PC-9 (cell line): ENCODE measurements around the gene NAV3. TPM values are rescaled to one million over a fixed set of nuclear protein-coding genes. Genes with fewer than 3 reads are reported as not detected.
A peak's percentile ranks its signal among the peaks of the same experiment; 100 is the strongest.
"Not testable (repeated sequence)": the region's sequence is repeated elsewhere in the genome, so short reads cannot be mapped to it uniquely, and the experiment has no call there.

ENCODE experiments used
- BruUV-seq: library from RNA; stranded (reverse); fragments of 400-500 nt; replicated peaks from 2 replicates; lab custom pipeline; 2021; lab: Mats Ljungman, UMichigan
- CTCF ChIA-PET: fragments of 300-600 bp; sonication (Branson Sonifier 250); formaldehyde crosslinking; loops from one replicate; lab custom pipeline; 2022; ENCODE audit warnings: antibody characterized with exemption; lab: Charles Lee
- POLR2A ChIA-PET: fragments of 300-600 bp; sonication (Branson Sonifier 250); formaldehyde crosslinking; loops from one replicate; lab custom pipeline; 2022; ENCODE audit warnings: antibody characterized with exemption; ENCODE audit not compliant: unreplicated experiment; lab: Charles Lee
- DNase-seq, 2 experiments: peaks; one replicate each; pipeline versions ENCODE4 v3.0.0 to v3.0.0-alpha.2; 2015 to 2022; ENCODE audit warnings: mixed read lengths in 1 of 2
- H2AFZ ChIP-seq: fragments of 200-600 bp; sonication (generic); 2 replicates; pipeline ENCODE4 v1.8.1; 2017; ENCODE audit warnings: antibody characterized with exemption
- H3F3A ChIP-seq: fragments of 200-600 bp; sonication (generic); 2 replicates; pipeline ENCODE4 v1.8.1; 2017; ENCODE audit warnings: antibody characterized with exemption, mild to moderate bottlenecking, low read depth; ENCODE audit not compliant: insufficient read depth
- H3K27ac ChIP-seq: fragments of 200-600 bp; sonication (generic); 2 replicates; pipeline ENCODE4 v1.6.1; 2016; ENCODE audit warnings: mixed run types
- H3K27me3 ChIP-seq: fragments of 200-600 bp; sonication (generic); 2 replicates; pipeline ENCODE4 v1.6.1; 2016; ENCODE audit warnings: low read depth, mixed run types; ENCODE audit not compliant: insufficient read depth
- H3K36me3 ChIP-seq: fragments of 200-600 bp; sonication (generic); 2 replicates; pipeline ENCODE4 v1.6.1; 2016; ENCODE audit warnings: low read depth, mixed run types
- H3K4me1 ChIP-seq: fragments of 200-600 bp; sonication (generic); replicated peaks from 2 replicates; pipeline ENCODE4 v1.6.1; 2016; ENCODE audit warnings: mixed run types; ENCODE audit not compliant: insufficient read depth
- H3K4me2 ChIP-seq: fragments of 200-600 bp; sonication (generic); 2 replicates; pipeline ENCODE4 v1.6.1; 2017; ENCODE audit warnings: mixed run types
- H3K4me3 ChIP-seq: fragments of 200-600 bp; sonication (generic); 2 replicates; pipeline ENCODE4 v1.6.1; 2016; ENCODE audit warnings: mixed run types
- H3K79me2 ChIP-seq: fragments of 200-600 bp; sonication (generic); 2 replicates; pipeline ENCODE4 v1.6.1; 2017; ENCODE audit warnings: low read depth, mixed run types
- H3K9me2 ChIP-seq: fragments of 200-600 bp; sonication (generic); 2 replicates; pipeline ENCODE4 v1.8.1; 2017; ENCODE audit warnings: mild to moderate bottlenecking; ENCODE audit not compliant: insufficient read depth
- H3K9me3 ChIP-seq: fragments of 200-600 bp; sonication (generic); 2 replicates; pipeline ENCODE4 v1.8.1; 2016; ENCODE audit warnings: low read depth; ENCODE audit not compliant: insufficient read depth
- H4K20me1 ChIP-seq: fragments of 200-600 bp; sonication (generic); 2 replicates; pipeline ENCODE4 v1.8.1; 2017; ENCODE audit not compliant: insufficient read depth
- CTCF ChIP-seq: fragments of 200-600 bp; sonication (generic); conservative IDR thresholded peaks from 2 replicates; pipeline ENCODE4 v1.6.1; 2017; ENCODE audit warnings: mixed run types, antibody characterized with exemption, mild to moderate bottlenecking, moderate library complexity
- EZH2 ChIP-seq: fragments of 200-600 bp; sonication (generic); IDR thresholded peaks from 2 replicates; pipeline ENCODE4 v1.8.0; 2017; ENCODE audit warnings: antibody characterized with exemption, low read depth
- intact Hi-C: fragments of 100-400 bp; cut with micrococcal nuclease; formaldehyde crosslinking; loops from one replicate; pipeline ENCODE4 v1.10.0; 2022; ENCODE audit not compliant: unreplicated experiment
- total RNA-seq: library from RNA; stranded (reverse); gene quantifications from 2 replicates; pipeline ENCODE4 v1.2.3, GENCODE V29; 2021

Gene NAV3
- total RNA-seq, 1 experiment from 2014 or later, result 13.6 TPM

DNA sequence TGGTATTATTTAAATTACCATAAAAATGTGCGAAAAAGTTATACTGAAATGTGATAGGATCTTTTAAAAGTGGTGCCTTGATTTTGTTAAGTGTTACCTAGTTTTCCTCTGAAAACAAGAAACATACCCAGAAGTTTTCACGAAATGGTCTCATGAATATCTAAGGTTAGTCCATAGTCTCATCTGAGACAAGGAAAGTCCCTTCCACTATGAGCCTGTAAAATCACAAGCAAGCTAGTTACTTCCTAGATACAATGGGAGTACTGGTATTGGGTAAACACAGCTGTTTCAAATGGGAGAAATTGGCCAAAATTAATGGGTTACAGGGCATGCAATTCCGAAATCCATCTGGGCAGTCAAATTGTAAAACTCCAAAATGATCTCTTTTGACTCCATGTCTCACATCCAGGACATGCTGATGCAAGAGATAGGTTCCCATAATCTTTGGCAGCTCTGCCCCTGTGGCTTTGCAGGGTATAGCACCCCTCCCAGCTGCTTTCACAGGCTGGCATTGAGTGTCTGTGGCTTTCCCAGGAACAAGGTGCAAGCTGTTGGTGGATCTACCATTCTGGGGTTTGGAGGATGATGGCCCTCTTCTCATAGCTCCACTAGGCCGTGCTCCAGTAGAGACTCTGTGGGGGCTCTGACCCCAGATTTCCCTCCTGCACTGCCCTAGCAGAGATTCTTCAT is 271.4 kb downstream of the NAV3 start:
- no TSS peak for BruUV-seq
- Histone ChIP-seq H3K9me3 (no peaks in the 10 kb centered on the region), H2AFZ (no peak overlapping the region), H4K20me1 (no peaks in the 10 kb centered on the region), H3K27ac (0 out of 2 replicates have a peak overlapping the region, but pooled peaks have one; percentile 22), H3K4me3 (no peak overlapping the region), H3K4me1 (peaks cover 23% of the 10 kb centered on the region), H3K4me2 (peak overlapping the region; percentile 60), H3K27me3 (no peaks in the 10 kb centered on the region), H3F3A (peaks cover 15% of the 10 kb centered on the region; the same call in 1 of the 2 replicates), H3K79me2 (no peaks in the 10 kb centered on the region), H3K36me3 (no peaks in the 10 kb centered on the region), H3K9me2 (no peaks in the 10 kb centered on the region)
- TF ChIP-seq EZH2, result no peak
- TF ChIP-seq CTCF, result 0 out of 2 replicates have a peak, but pooled peaks have one; percentile 26
- ChIA-PET CTCF (no interaction called here), POLR2A (no interaction called here)
- intact Hi-C loops, result no loop called here
- no peak for DNase-seq

DNA sequence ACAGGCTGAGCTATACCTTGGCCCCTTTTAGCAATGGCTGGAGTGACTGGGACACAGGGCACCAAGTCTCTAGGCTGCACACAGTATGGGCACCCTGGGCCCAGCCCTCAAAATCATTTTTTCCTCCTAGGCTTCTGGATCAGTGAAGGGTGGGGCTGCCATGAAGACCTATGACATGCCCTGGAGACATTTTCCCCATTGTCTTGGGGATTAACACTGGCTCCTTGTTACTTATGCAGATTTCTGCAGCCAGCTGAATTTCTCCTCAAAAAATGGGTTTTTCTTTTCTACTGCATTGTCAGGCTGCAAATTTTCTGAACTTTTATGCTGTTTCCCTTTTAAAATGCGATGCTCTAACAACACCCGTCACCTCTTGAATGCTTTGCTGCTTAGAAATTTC is 272.1 kb downstream of the NAV3 start:
- BruUV-seq, intact Hi-C loops, CTCF ChIA-PET, H3K9me2 ChIP-seq, H4K20me1 ChIP-seq, DNase-seq, H3K27me3 ChIP-seq, H3K9me3 ChIP-seq, H3K4me3 ChIP-seq, H3K79me2 ChIP-seq, POLR2A ChIA-PET, H3K36me3 ChIP-seq, H2AFZ ChIP-seq, H3K4me2 ChIP-seq, H3K27ac ChIP-seq: not testable (repeated sequence)
- Histone ChIP-seq H3K4me1 (peaks cover 23% of the 10 kb centered on the region), H3F3A (peaks cover 15% of the 10 kb centered on the region; the same call in 1 of the 2 replicates)

GRCh38 chr12:78115889-78116288 is 285.2 kb downstream of the NAV3 start:
- Histone ChIP-seq H3K4me2 (no peak overlapping the region), H3K36me3 (no peaks in the 10 kb centered on the region), H4K20me1 (no peaks in the 10 kb centered on the region), H3K4me3 (no peak overlapping the region), H3K79me2 (no peaks in the 10 kb centered on the region), H3K27me3 (no peaks in the 10 kb centered on the region), H3F3A (no peaks in the 10 kb centered on the region), H3K9me3 (no peaks in the 10 kb centered on the region; the same call in 1 of the 2 replicates), H3K27ac (no peak overlapping the region), H3K9me2 (no peaks in the 10 kb centered on the region), H3K4me1 (no peaks in the 10 kb centered on the region), H2AFZ (no peak overlapping the region)
- no peak for DNase-seq
- ChIA-PET CTCF (no interaction called here), POLR2A (no interaction called here)
- BruUV-seq, result no TSS peak
- TF ChIP-seq CTCF (no peak), EZH2 (no peak)
- intact Hi-C loops, result no loop called here
